ENCODE results near the gene GALNT5.
"Not testable (repeated sequence)": the region's sequence is repeated elsewhere in the genome, so short reads cannot be mapped to it uniquely, and the experiment has no call there.

Gene GALNT5

DNA sequence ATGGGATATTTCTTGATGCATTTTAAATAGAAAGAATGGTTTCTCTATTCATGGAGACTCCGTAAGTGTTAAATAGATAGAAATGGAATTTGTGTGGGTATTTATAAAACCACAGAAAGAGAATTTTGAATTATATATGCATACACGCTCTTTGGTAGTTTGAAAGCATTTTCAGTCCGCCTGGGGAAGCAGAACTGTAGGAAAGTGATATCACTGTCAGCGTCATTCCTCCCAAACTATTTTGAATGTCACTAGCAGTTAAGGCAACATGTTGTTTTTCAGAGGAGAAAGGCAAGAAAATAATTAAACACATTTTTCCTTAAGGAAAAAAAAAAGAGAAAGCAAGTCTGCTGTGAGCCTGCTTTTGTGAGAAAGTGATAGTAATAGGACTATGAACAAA is 76.8 kb downstream of the GALNT5 start:
- no peak for TF ChIP-seq TAF1 (IDR thresholded peaks at IDR 0.05; ENCODE audit: borderline replicate concordance, low read depth, low read length)
- no peak for TF ChIP-seq POLR2AphosphoS5 (IDR thresholded peaks at IDR 0.05; ENCODE audit: low read depth, low read length)
- TF ChIP-seq POLR2A (IDR thresholded peaks at IDR 0.05; ENCODE audit: low read depth, low read length): no peak
- no peak for DNase-seq (ENCODE audit: insufficient read length)
- FAIRE-seq: no peak

DNA sequence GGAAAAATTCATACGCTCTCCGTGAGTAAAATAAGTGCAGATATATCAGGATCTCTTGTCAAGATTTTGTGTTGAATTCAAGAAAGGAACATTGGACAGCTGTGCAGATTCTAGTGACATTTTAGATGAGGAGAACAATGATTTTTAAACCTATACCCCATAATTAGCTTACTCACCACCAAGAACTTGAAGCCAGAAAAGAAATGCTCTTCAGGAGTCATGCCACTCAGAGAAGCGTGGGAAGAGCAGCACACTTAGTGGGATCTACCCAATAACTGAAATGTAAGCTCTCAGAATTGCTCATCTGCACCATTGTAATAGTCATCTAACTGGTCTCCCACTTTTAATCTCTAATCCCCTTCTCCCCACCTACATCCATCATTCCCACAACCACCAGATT is 77.3 kb downstream of the GALNT5 start:
- FAIRE-seq (no peak), DNase-seq (ENCODE audit: insufficient read length) (no peak)
- TF ChIP-seq POLR2A (IDR thresholded peaks at IDR 0.05; ENCODE audit: low read depth, low read length) (no peak), TAF1 (IDR thresholded peaks at IDR 0.05; ENCODE audit: borderline replicate concordance, low read depth, low read length) (no peak), POLR2AphosphoS5 (IDR thresholded peaks at IDR 0.05; ENCODE audit: low read depth, low read length) (no peak)

DNA sequence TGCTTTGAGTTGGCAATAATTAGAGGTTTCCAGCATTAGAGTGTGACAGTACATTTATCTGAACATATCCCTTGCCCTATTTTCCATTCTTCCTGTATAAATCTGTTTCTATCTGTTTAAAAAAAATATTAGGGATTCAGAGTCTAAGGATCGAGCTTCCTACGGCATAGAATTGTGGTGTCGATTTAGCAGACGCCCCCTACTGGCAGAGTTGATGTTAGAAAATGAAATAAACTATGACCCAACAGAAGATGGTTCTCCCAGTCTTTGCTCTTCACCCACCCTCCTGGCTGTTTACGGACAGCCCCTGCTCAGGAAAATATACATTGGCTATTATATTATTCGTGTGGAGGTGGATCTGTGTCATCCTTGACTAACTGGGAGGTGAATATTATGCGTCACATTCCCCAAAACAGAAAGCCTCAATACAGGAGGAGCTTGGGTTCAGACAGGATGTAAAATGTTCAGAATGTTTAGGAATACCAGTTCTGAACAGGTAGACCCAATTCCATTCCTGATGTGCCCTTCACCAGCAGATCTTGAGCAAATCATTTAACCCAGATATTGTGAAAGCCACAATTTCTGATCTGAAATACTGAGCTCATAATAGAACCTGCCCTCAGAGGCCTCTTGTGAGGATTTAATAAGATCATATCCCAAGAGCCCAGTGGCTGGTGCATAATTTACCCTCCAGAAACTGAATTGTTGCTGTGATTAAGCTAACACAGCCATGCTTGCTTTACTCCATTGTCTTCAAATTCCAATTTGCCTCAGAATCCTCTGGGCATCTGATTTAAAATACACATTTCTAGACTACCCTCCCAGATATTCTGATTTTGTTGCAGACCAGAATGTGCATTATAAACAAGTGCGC is 78.9 kb downstream of the GALNT5 start:
- TF ChIP-seq TAF1 (IDR thresholded peaks at IDR 0.05; ENCODE audit: borderline replicate concordance, low read depth, low read length) (no peak), POLR2A (IDR thresholded peaks at IDR 0.05; ENCODE audit: low read depth, low read length) (no peak), POLR2AphosphoS5 (IDR thresholded peaks at IDR 0.05; ENCODE audit: low read depth, low read length) (no peak)
- FAIRE-seq (peak; percentile 63), DNase-seq (ENCODE audit: insufficient read length) (no peak)

DNA sequence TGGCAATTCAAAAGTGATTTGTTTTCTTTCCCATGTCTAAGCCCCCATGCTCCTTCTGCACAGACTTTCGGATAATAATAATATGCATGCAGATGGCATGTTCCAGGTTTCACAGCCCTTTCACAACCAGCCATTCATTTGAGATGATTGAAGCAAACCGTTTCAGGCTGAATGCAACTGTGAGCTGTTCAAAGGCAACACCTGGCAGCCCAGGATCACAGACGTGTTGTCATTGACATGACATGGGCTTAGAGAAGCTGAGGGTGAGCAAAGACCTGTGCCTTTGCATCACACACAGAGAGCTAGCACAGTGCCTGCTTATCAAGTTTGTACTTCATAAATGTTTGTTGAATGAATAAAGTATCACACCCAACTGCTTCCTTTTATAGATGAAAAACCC is 80.5 kb downstream of the GALNT5 start:
- TF ChIP-seq TAF1 (IDR thresholded peaks at IDR 0.05; ENCODE audit: borderline replicate concordance, low read depth, low read length): no peak
- no peak for TF ChIP-seq POLR2AphosphoS5 (IDR thresholded peaks at IDR 0.05; ENCODE audit: low read depth, low read length)
- TF ChIP-seq POLR2A (IDR thresholded peaks at IDR 0.05; ENCODE audit: low read depth, low read length): no peak
- FAIRE-seq (no peak), DNase-seq (ENCODE audit: insufficient read length) (no peak)

DNA sequence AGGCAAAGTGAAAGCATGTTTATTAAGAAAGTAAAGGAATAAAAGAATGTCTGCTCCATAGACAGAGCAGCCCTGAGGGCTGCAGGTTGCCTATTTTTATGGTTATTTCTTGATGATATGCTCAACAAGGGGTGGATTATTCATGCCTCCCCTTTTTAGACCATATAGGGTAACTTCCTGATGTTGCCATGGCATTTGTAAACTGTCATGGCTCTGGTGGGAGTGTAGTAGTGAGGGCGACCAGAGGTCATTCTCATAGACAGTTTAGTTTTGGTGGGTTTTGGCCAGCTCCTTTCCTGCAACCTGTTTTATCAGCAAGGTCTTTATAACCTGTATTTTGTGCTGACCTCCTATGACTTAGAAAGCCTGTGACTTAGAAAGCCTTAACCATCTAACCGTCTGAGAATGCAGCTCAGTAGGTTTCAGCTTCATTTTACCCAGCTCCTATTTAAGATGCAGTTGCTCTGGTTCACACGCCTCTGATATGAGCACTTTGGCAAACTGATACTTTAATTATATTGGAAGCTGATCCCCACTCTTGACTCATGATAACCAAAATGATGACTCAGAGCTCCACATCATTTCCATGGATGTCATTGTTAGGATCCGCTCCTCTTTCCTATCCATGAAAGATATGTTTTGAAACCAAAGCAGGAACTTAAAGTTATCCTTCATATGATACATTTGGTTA is 82.6 kb downstream of the GALNT5 start:
- DNase-seq (ENCODE audit: insufficient read length): no peak
- TF ChIP-seq POLR2AphosphoS5 (IDR thresholded peaks at IDR 0.05; ENCODE audit: low read depth, low read length): no peak
- no peak for TF ChIP-seq TAF1 (IDR thresholded peaks at IDR 0.05; ENCODE audit: borderline replicate concordance, low read depth, low read length)
- TF ChIP-seq POLR2A (IDR thresholded peaks at IDR 0.05; ENCODE audit: low read depth, low read length): no peak
- FAIRE-seq: no peak

DNA sequence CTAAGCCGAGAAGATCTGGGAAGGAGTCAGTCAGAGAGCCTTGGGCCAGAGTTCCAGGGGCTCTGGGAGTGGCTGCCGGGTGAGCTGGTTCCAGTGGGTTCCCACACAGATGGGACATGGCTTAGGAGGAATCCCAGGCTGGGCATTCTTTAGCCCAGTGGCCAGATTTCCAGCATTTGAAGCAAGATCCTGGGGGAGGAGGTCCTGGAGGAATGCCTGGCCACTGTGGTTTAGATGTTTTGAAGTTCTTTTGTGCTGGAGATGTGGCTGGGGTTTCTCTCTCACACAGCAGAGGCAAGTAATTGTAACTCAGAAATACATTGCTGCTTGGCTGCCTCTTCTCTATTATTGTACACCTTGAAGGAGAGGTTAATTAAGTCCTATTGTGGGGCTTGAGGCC is 83.9 kb downstream of the GALNT5 start:
- not testable (repeated sequence) for DNase-seq (ENCODE audit: insufficient read length); FAIRE-seq

DNA sequence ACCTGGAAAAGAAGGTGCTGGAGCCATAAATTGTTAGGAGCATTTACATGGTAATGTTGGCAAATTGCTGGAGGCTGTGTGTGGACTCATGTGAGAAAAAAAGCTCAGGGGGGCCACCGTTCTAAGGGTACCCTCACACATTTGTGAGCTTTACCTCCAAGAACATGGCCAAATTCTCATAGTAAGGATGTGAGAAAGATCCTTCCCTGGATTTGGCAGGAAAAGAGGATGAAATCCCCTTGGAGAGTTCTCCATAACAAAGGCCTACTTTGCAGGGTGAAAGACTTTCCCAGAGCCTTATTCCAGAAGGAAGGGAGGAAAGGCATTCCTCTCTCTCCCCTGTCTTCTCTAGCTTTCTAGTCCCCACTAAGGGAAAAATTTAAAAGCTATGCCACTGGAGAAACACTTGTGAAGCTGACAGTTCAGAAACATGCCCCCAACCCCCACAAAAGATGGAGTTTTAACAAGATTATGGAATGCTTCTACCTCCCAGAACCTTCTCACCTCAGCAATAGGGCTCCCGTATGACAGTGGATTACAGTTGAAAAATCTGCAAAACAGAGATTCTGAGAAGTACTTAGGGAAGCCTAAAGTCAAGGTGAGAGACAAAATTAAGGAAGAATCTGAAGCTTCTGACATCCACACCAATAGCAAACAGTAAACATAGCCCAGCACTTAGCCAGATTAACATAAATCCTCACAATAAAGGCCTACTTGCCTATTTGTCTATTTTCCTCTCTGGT is 88.3 kb downstream of the GALNT5 start:
- TF ChIP-seq POLR2AphosphoS5 (IDR thresholded peaks at IDR 0.05; ENCODE audit: low read depth, low read length) (no peak), TAF1 (IDR thresholded peaks at IDR 0.05; ENCODE audit: borderline replicate concordance, low read depth, low read length) (no peak), POLR2A (IDR thresholded peaks at IDR 0.05; ENCODE audit: low read depth, low read length) (no peak)
- FAIRE-seq (no peak), DNase-seq (ENCODE audit: insufficient read length) (no peak)

DNA sequence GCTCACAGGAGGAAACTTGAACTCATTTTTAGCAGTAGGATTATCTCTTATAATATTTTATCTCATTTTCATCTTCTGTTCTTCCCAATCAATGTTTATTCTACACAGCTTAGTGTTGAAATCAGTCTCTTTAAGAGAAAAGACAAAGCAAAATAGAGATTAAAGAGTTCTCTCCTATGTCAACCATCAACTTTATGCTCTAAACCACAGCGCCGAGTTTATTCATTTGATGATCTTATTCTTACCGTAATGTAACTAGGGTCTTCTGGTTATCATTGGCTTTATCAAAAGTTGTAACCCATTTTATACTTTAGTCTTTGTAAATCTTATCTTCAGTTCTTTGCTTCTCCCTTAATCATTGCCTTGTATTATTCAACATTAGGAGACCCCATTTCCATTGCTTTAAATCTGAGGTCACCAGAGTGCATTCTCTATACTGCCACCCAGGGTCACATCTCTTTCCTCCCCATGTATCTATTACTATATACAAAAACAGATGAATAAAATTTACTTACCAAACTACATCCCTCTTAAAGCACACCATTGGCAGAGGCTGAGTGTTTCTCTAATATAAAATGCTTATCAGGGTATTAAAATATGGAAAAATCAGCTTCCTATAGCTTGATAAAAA is 90.9 kb downstream of the GALNT5 start:
- FAIRE-seq (no peak), DNase-seq (ENCODE audit: insufficient read length) (no peak)
- TF ChIP-seq POLR2A (IDR thresholded peaks at IDR 0.05; ENCODE audit: low read depth, low read length): no peak
- TF ChIP-seq POLR2AphosphoS5 (IDR thresholded peaks at IDR 0.05; ENCODE audit: low read depth, low read length): no peak
- TF ChIP-seq TAF1 (IDR thresholded peaks at IDR 0.05; ENCODE audit: borderline replicate concordance, low read depth, low read length): no peak

DNA sequence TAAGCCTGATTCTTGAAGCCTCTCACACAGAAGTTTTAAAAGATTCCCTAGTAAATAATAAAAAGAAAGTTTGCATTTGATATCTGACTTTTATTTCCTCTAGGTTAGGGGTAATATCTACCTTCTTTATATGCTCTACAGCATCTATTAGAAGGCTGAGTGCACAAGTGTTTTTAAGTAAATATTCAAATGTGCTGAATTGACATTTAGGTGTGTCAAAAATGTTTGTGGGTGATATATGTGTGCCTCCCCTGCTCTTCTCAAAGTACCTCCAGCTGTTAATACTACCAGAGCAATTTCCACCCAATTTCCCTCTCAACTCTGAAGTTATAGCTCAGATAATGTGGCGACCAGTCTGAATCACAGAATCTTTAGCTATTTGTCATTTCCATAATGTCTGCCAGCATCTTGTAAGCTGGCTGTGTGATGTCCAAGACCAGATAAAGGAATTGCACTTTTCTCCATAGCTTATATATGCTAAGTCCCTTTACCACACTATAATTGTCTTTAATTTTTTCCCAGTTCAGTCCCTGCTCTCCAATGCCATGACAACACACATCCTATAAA is 92.5 kb downstream of the GALNT5 start:
- no peak for FAIRE-seq
- TF ChIP-seq TAF1 (IDR thresholded peaks at IDR 0.05; ENCODE audit: borderline replicate concordance, low read depth, low read length): no peak
- no peak for TF ChIP-seq POLR2AphosphoS5 (IDR thresholded peaks at IDR 0.05; ENCODE audit: low read depth, low read length)
- TF ChIP-seq POLR2A (IDR thresholded peaks at IDR 0.05; ENCODE audit: low read depth, low read length): no peak
- DNase-seq (ENCODE audit: insufficient read length): no peak

DNA sequence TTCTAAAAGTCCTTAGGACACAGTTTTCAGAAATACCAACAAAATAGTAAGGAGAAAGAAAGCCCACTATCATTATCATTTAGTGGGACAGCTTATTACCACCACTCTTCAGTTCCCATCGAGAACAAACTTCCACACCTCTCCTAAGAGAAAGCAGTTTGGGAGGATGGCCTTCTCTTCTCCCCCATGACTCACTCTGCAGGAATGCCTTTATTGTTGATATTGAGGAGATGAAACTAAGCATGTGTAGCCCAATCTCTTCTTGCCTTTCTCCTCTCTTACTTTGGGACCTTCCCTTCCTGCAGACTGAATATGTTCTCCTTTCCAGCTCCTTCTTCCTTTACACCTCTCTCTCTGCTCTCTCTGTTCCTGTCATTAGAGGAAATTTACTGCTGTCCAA is 98.1 kb downstream of the GALNT5 start:
- no peak for FAIRE-seq
- TF ChIP-seq POLR2A (IDR thresholded peaks at IDR 0.05; ENCODE audit: low read depth, low read length) (no peak), POLR2AphosphoS5 (IDR thresholded peaks at IDR 0.05; ENCODE audit: low read depth, low read length) (no peak), TAF1 (IDR thresholded peaks at IDR 0.05; ENCODE audit: borderline replicate concordance, low read depth, low read length) (no peak)
- DNase-seq (ENCODE audit: insufficient read length): no peak

DNA sequence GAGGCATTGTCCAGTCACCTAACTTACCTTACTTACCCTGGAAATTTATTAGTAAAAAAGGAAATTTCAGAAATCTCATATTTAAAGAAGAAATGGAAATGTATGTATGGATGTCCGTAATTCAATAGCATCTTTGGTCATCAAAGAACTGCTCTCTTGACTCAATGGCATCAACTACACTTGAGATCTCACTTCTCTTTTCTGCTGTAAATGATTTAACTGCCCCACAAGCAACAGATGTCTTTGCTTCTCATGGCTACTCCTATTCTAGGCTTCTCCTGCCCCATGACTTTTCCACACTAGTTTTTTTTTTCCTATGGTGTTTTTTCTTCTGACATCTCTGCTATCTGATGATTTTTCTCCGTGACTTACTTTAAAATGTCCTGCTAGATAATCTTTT is 102.1 kb downstream of the GALNT5 start:
- no peak for DNase-seq (ENCODE audit: insufficient read length)
- TF ChIP-seq TAF1 (IDR thresholded peaks at IDR 0.05; ENCODE audit: borderline replicate concordance, low read depth, low read length): no peak
- TF ChIP-seq POLR2AphosphoS5 (IDR thresholded peaks at IDR 0.05; ENCODE audit: low read depth, low read length): no peak
- TF ChIP-seq POLR2A (IDR thresholded peaks at IDR 0.05; ENCODE audit: low read depth, low read length): no peak
- FAIRE-seq: no peak
